RWPE1 (cell line): Measurements from ENCODE around the gene STAMBP.

Experiments
- CTCF ChIA-PET: fragments of 350-600 bp; sonication (Branson Sonifier 250); formaldehyde crosslinking; extraction: SDS; loops from one replicate; lab custom pipeline; 2021; lab: Yijun Ruan, JAX
- POLR2A ChIA-PET: fragments of 400-600 bp; formaldehyde crosslinking; extraction: SDS; loops from one replicate; lab custom pipeline; 2020; ENCODE audit warnings: antibody characterized with exemption; ENCODE audit not compliant: low non-redundant PET; lab: Yijun Ruan, JAX
- DNase-seq: peaks from one replicate; pipeline ENCODE4 v3.0.0; 2012; ENCODE audit warnings: low spot score
- H3K27ac ChIP-seq: fragments of 450-650 bp; 2 replicates; pipeline ENCODE4 v1.5.1; 2017
- CTCF ChIP-seq: fragments of 450-650 bp; conservative IDR thresholded peaks from 2 replicates; pipeline ENCODE4 v1.5.1; 2017; ENCODE audit warnings: low read depth, mild to moderate bottlenecking

Gene STAMBP

GRCh38 chr2:73818296-73818695 is 10.5 kb upstream of the STAMBP start:
- POLR2A ChIA-PET: no interaction called here
- TF ChIP-seq CTCF: no peak
- DNase-seq: no peak
- no peak overlapping the region for H3K27ac ChIP-seq
- CTCF ChIA-PET: no interaction called here

GRCh38 chr2:73821227-73821626 is 7.5 kb upstream of the STAMBP start:
- DNase-seq: no peak
- ChIA-PET CTCF (interaction anchor here (0.6 kb wide), 1 partner anchor 329 kb away, joined by 3 read pairs; no protein-coding TSS in a partner anchor), POLR2A (no interaction called here)
- H3K27ac ChIP-seq: no peak overlapping the region
- no peak for TF ChIP-seq CTCF

- no peak for TF ChIP-seq CTCF
- no peak overlapping the region for H3K27ac ChIP-seq
- ChIA-PET CTCF (interaction anchor here (0.5 to 0.7 kb wide), 3 partner anchors 180 to 767 kb away, joined by 3 read pairs; no protein-coding TSS in a partner anchor), POLR2A (no interaction called here)
- no peak for DNase-seq
Measured at GRCh38 chr2:73821669-73822068, 7.1 kb upstream of the STAMBP start.

GRCh38 chr2:73822276-73822675 is 6.5 kb upstream of the STAMBP start:
- CTCF ChIA-PET: interaction anchor here (0.5 to 2.3 kb wide), 4 partner anchors 179 to 767 kb away, joined by 3 to 18 read pairs (median 4); partner anchors contain the start of gene BOLA3
- no peak for DNase-seq
- no peak for TF ChIP-seq CTCF
- no peak overlapping the region for H3K27ac ChIP-seq
- POLR2A ChIA-PET: no interaction called here

- CTCF ChIA-PET: interaction anchor here (0.7 to 2.3 kb wide), 3 partner anchors 307 to 512 kb away, joined by 6 to 18 read pairs (median 11); partner anchors contain the start of gene BOLA3
Measured at GRCh38 chr2:73822991-73823390, 5.8 kb upstream of the STAMBP start.

GRCh38 chr2:73823416-73823815 is 5.3 kb upstream of the STAMBP start:
- ChIA-PET CTCF (interaction anchor here (0.8 to 2.3 kb wide), 11 partner anchors 47 to 568 kb away, joined by 3 to 18 read pairs (median 3); partner anchors contain the start of gene BOLA3), POLR2A (no interaction called here)
- TF ChIP-seq CTCF: no peak
- H3K27ac ChIP-seq: no peak overlapping the region
- DNase-seq: no peak

More at GRCh38 chr2:73822991-73823390, 5.8 kb upstream of the STAMBP start:
- TF ChIP-seq CTCF: no peak
- POLR2A ChIA-PET: no interaction called here
- no peak overlapping the region for H3K27ac ChIP-seq
- no peak for DNase-seq
